HG03097 (cell line): ENCODE results near the gene PEX10.

ENCODE experiments used
- ATAC-seq: cut with Tn5 transposase; IDR thresholded peaks from one replicate; pipeline ENCODE4 v1.9.1; 2021; ENCODE audit not compliant: unreplicated experiment, low FRiP score

Gene PEX10

DNA sequence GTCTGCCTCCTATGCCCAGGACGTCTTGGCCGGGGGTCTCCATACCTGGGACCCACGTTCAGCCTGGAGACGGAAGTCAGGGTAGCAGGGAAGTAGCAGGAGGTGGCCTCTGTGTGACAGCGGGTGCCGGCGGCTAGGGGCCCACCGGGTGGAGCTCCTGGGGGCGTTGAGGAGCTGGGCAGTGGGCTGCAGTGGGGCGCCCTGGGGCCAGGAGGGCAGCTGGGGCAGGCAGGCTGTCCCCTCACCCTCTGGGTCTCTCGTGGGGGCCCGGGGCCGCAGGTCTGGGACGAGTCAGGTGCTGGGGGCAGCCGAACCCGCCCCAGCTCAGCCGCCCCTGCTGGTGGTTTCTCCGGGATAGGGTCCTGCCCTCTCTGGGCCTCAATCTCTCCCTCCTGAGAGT lies 14.7 kb upstream of the PEX10 start:
- ATAC-seq: no peak

DNA sequence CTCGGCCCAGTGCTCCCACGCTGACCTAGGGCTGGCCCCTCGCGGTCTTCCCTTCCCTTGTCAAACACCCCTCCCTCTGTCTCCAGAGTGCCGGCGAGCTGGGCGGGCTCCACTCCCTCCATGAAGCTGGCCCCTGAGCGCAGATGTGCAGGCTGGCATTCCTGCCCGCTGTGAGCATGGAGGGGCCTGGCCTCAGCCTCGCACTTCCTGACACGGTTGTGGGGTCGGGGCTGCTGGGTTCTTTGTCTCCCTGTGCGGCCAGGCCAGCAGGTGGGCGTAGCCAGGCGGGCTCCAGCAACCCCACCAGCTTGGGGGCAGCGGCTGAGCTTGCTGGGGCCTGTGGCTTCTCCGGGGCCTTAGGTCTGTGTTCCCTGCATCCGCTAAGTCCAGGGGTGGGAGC lies 14.2 kb upstream of the PEX10 start:
- ATAC-seq: no peak

DNA sequence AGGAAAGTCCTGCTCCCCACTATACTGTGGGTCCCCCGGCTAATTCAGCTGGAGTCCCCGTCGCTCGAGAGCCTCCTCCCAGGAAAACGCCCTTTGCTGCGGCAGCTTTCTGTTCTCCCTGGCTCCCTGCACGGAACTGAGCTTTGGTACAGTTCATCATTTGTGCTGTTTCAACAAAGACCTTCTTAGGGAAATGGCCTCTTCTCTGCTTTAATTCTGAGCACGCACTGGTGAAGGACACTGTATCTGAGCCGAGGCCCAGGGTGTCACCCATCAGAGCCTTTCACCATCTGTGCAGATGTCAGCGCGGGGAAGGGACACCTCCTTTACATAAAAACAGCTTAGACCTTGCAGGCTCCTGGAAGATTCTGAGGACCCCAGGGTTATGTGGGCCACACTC lies 13.5 kb upstream of the PEX10 start:
- no peak for ATAC-seq

DNA sequence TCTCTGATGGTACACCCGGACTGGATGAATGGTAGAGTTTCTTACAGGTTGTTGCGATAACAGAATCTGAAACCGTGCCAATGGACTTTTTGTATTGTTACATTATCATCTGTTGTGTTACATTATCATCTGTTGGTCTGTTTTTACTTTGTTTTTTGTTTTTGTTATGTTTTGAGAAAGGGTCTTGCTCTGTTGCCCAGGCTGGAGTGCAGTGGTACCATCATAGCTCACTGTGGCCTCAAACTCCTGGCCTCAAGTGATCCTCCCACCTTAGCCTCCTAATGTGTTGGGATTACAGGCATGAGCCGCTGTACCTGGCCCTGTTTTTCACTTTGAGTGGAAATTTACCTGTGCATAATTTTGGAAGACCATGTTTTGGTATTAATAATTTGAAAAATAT lies 10.2 kb upstream of the PEX10 start:
- ATAC-seq: no peak

DNA sequence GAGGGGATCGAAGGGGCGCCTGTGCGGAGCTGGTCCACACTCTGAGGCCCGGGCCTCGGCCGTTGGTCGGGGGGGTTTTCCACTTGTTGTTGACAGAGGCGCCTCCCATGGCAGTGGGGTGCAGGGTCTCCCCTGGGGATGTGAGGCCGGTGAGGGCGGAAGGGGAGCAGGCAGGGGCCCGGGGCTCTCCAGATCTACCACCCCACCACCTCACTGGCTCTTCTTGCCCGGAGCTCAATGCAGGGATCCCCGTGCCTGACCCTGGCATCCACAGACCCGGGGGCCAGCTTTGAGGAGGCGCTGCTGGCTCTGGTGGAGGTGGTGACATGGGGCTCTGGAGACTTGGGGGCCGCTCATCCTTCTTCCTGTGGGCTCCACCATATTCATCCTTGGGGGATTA lies 7.1 kb upstream of the PEX10 start:
- ATAC-seq: no peak

DNA sequence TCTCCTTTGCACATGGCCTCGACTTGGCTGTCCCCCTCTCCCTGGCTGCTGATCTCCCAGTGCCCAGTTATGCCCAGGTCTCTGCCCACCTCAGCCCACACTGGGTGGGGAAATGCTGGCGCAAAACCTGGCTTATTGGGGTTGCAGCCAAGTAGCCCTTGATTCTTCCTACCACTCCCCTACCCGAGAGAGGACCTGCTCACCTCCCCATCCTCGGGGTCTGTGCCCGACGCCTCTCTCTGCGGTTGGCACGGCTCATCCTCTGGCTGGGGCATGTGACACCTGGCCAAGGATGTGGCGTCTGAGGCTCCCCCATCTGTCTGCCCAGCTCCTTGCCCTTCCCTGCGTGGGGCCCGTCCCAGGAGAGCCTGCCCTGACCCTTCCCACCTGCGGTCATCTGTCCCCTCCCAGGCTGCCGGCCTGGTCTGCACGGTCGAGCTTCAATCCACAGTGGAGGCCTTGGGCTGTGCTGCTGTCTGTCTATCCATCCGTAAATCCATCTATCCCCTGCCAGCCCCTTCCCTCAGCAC lies 6.5 kb upstream of the PEX10 start:
- no peak for ATAC-seq

DNA sequence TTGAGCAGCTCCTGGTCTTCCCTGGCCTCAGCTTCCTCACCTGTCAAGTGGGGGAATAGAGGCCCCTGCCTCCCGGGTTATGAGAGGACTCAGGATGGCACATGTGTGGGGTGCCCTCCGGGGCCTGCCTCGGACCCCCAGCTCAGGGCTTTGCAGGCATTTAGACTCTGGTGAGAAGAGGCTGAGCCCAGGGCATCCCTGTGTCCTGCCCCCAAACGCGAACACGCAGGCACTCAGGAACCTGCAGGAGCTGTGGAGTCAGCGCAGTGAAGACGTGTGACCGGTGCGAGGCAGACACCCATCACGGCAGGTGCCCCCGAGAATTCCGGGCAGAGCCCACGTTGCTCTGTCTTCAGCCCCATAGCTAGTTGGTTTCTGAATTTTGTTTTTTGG lies 5.5 kb upstream of the PEX10 start:
- ATAC-seq: no peak

DNA sequence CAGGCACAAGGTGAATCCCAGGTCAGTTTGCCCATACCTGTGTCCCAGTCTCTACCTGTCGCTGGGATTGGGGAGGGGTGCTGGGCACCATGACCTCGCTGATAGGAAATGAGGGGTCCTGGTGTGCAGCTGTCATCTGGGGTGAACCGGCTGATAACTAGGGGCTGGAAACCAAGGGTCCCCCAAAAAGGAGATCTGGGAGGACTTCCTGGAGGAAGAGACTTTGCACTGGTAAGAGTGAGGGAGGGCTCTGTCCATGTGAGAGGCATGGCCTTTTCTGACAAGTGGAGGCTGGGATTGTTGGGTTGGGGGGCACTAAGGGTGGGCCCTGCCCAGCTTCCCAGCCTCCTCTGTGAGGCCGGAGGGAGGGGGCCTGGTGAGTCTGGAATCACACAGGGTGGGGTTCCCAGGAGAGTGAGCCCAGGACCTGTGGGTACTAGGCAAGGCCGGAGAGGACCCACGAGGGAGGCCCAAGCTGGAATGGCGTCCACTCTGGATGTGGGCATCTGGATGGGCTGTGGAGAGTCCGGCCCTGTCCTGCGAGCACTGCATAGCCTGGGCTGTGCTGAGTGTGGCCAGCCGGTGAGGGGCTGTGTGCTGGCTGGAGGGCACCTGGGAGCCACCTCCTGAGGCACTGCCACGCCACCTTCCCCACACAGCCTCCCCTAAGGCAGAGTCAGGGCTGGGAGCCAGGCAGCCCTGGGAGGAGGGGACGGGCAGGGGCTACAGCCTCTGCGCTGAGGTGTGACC lies 4.9 kb upstream of the PEX10 start:
- ATAC-seq: no peak

DNA sequence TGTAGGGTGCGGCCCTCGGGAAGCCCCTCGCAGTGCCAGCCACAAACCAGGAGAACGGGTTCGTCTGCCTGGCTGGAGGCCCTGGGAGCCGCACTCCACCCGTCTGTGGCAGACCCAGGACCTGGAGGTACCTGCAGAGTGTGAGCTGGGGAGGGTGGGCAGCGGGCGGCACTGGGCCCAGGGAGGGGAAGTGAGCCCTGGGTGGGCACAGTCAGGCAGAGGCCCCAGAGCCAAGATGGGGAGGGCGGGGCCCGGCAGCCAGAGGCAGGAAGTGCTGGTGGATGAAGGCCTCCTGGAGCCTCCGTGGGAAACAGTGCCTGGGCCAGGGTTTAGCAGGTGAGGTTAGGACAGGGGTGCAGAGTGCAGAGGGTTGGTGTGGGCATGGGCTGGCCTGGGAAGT lies 4.0 kb upstream of the PEX10 start:
- ATAC-seq: no peak

DNA sequence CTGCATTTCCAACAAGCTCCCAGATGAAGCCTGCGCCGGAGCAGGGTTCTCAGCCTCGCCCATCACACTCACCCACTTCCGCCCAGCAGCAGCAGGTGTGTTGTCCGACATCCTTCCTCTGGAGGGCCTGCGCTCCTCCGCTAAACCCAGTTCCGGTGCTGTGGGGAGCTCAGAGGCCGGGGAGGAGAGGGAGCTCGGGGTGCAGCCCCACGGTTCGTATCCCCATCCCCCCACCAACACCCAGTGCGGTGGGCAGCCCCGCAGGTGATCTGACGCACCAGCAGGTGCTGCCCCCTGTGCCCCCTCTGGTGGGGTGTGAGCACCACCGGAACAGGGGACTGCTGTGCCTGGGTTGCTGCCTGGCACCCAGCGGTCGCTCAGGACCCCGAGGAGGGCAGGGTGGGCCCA lies 3.4 kb upstream of the PEX10 start:
- no peak for ATAC-seq

DNA sequence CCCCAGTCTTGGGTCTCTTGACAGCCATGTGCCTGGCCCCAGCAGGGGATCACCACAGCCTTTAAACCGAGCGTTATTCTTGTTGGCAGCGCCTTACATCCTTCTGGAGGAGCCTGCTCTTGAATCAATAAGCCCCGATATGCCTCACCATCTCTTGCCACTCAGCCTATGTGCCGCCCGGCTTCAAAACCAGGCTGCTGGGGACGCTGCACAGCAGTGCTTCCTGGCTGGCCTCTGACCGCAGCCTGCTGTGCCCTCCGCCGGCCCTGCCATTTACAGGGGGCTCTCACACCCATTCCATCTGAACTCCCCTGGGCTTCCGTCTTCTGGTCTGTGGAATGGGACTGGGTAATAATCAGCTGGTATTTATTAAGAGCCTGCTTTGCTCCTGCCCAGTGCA lies 3.0 kb upstream of the PEX10 start:
- ATAC-seq: no peak

DNA sequence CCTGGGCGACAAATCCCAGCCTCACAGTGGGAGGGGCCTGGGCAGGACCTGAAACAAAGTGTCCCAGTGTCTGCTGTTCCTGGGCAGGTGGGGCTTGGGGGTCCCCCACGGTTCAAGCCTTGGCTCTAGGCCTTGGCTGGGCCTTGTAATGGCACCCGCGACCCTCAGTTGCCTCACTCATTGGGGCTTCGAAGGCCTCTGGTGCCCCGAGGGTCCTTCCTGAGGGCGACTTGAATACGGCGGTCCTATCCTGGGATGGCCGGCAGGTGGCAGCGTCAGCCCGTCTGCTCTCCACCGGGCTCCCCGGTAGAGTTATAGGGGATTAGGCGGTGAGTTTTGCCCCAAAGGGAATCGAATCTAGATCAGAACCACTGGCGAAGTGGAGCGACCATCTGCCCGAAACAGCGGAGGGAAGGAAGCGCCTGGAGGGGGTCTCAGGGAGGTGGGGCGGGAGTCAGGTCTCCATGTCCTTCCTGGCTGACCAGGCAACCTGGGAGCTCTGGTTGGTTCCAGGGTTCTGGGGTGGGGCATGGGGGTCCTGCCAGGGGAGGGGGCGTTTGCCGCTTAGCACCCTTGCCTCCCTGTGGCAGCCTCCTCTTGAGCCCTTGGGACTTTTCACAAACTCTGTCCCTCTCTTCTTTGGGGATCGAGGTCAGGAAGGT lies 2.1 kb upstream of the PEX10 start:
- no peak for ATAC-seq

DNA sequence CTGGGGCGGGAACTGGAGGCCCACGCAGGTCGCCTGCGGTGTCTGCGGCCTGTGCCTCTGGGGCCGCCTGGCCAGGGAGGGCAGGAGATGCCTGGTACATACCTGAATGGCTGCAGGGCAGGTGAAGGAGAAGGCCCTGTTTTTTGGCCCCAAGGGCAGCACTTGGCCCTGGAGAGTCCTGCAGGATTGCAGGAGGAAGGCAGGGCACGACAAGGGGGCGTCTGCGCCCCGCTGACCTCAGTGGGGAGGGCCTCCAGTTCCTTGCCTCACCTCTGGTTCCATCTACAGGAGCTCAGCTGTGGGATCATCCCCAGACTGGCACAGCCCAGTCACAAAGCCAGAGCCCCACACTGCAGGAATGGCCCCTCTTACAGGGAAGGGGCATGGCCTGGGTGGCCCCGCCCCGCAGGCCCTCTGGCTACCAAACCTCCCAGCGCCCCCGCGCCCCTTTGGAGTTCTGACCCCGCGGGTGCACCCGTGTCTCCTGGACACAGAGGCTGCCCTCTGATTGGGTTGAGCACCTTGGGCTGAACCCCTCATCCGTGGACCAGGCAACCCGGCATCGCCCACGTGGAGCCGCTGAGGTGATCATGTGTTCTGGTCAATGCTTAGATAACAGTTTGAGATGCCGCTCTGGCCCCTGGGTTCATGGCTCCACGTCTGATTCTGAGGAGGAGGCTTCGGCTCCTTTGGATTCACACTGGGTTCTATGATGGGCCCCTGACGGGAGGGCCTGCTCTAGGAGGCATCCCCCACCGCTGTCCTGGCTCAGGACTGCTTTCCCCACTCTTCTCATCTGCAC lies 1.3 kb upstream of the PEX10 start:
- no peak for ATAC-seq

DNA sequence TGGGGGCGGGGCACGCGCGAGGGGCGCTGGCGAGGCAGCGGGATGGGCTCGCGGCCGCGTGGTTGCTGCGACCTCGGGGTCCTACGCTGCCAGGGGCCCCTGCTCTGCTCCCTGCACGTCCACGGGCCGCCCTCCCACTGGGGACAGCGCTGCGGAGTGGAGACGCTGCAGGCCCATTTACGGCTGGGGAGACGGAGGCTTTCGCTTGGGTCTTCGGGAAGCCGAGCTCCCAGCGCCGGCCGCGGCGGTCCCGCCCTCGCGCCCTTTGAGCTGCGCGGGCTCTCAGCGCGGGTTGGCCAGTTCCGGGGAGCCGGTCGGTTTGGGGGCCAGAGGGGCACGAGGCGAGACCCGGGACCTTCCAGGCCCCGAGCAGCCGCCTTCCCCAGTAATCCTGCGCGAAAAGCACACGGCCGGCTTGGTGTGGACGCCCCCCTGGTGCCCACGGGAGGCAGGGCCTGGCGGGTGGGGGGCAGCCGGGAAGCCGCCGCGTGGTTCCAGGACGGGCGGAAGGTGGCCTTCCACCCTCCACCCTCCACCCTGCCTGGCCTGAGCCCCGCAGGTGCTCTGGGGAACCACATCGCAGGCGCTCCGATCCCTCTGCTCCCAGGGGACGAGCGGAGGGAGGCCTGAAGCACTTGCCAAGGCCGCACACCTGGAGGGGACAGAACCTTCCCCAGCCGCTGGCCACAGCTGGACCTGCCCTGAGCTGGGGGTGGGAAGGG lies 570 bp upstream of the PEX10 start:
- ATAC-seq: peak; percentile 12

DNA sequence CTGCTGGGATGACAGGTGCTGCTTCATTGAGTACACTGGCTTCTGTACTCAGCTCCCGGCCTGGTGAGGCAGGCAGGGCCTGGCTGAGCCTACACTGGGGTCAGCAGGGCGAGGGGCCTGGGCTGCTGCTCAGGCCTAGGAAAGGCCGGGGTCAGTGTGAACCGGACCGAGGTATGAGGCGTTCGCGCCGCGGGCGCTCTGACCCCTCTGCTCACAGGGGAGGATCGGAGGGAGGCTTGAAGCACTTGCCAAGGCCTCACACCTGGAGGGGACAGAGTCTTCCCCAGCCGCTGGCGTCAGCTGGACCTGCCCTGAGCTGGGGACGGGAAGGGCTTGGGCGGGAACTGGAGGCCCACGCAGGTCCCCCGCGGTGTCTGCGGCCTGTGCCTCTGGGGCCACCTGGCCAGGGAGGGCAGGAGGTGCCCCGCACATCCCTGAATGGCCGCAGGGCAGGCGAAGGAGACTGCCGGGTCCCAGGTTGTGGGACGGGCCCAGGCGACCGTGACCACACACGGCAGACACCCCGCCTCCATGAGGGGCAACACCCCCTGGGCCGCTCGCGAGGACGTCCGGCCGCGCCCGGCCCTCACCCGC lies 466 bp downstream of the PEX10 start:
- peak; percentile 22 for ATAC-seq

DNA sequence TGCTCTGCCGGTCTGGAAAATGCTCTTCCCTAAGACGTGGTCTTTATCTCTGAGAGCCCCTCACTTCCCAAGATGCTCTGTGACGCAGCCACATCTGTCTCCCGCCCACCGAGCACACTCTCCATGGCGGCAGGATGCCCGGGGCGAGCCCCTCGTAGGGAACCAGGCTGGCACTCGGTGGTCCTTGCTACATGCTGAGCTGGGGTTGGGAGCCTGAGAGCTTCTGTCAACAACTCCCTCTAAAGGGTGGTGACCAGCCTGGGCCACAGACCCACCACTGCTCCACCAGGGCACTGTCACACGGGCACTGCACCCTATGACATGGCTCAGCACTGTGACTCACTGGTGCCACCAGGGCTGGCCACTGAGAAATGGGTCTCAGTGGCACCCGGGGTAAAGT lies 2.6 kb downstream of the PEX10 start:
- ATAC-seq: no peak

DNA sequence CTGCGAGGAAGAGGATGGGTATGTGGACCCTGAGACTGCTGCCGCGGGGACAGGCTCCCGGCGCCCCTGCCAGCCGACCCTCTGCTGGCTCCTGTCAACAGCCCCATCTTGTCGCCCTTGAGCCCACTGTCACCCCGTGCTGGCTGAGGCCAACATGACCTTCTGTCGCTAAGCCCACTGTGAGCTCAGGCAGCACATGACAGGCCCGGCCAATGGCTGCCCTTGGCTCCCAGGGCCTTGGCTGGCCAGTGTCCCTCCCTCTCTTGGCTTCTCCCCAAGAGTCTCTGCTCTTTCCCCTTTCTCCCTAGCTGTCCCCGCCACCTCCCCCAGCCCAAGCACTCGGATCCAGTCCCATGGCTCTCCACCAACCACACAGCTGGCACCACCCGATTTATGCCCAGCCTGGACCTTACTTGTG lies 3.5 kb downstream of the PEX10 start:
- ATAC-seq: no peak

DNA sequence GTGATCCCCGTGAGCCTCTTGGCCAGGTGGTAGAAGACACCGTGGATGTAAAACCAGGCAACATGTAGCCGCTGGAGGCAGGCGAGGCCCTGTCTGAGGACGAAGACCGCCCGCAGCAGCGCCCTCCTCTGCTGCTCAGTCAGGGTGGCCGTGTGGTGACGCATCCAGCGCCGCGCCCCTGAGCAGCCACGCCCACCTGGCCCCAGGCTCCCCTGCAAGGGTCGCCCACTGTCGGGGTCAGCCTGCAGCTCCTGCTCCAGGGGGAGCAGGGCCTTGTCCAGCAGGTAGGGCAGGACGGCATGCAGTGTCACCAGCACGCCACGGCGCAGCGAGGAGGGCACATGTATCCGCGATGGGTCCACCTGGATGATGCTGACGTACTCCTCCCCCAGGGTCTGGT lies 3.9 kb downstream of the PEX10 start:
- no peak for ATAC-seq

DNA sequence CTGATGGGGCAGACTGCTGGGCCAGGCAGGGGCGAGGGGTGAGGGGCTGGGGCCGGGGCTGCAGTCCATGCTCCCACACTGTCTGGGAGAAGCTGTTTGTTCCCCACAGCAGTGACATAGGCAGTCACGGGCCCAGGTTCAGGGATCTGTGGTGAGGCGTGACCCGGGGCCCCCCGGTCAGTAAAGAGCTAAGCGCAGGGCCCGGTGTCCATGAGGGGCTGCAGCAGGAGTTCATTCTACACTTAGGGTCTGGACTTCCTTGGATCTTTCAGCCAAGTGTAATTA lies 4.4 kb downstream of the PEX10 start:
- ATAC-seq: no peak

DNA sequence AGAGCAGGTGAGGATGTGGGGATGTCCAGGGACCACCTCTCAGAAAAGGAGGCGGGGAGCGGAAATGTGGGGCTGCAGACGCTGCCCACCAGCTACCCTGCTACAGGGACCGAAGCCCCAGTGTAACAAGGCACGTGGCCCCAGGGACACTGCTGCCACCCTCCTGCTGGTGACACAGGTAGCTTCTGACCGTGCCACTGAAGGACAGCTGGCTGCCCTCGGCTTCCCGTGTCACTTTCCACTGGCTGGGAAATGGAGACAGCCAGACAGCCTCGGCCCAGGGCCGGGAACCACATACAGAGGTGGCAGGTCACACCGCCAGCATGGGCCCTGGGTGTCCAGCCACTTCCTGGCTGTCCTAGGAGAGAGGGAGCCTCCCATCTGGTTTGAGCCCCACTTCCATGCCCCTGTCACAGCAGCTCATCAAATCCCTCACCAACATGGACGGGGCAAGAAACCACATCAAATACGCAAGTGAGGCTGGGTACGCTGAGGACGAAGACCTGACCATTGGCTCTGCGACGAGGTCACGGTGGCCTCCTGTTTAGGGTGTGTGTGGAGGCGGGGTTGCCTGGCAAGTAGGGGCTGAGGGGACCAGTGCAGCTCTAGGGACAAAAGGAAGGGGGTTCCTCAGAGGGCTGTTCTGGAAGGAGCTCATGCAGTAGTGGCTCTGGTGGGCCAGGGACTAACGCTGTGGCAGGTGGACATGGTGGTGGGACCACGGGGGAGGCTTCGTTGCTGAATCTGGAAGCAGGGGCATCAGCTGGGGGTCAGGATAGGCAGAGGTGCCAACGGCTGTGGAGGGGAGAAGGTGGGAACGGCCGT lies 5.0 kb downstream of the PEX10 start:
- ATAC-seq: no peak
